Chondrocyte (in vitro differentiated cells): ENCODE data around the gene DPP7. TPM values are rescaled to one million over a fixed set of nuclear protein-coding genes. Genes with fewer than 3 reads are reported as not detected.

Source experiments
- DNase-seq: peaks from one replicate; pipeline ENCODE4 v3.0.0; 2021; ENCODE audit warnings: mixed read lengths, low spot score
- H3K27ac Mint-ChIP-seq: one replicate; pipeline ENCODE4 v1.8.0; 2021; ENCODE audit warnings: mild to moderate bottlenecking, moderate library complexity, mixed read lengths; ENCODE audit not compliant: unreplicated experiment
- H3K27me3 Mint-ChIP-seq: 2 replicates; pipeline ENCODE4 v1.8.0; 2021; ENCODE audit warnings: low read depth, mixed read lengths
- H3K36me3 Mint-ChIP-seq: 2 replicates; pipeline ENCODE4 v1.8.0; 2021; ENCODE audit warnings: low read depth, mixed read lengths
- H3K4me1 Mint-ChIP-seq: 2 replicates; pipeline ENCODE4 v1.8.0; 2021; ENCODE audit warnings: low read depth, mild to moderate bottlenecking, mixed read lengths
- H3K4me3 Mint-ChIP-seq: one replicate; pipeline ENCODE4 v1.8.0; 2021; ENCODE audit warnings: mild to moderate bottlenecking, moderate library complexity, mixed read lengths; ENCODE audit not compliant: unreplicated experiment
- H3K9me3 Mint-ChIP-seq: 2 replicates; pipeline ENCODE4 v1.8.0; 2021; ENCODE audit warnings: low read depth, mixed read lengths
- total RNA-seq: library from RNA; stranded (reverse); gene quantifications from 3 replicates; pipeline ENCODE4 v1.2.1, GENCODE V29; 2021
- TF ChIP-seq, protein P1 (sequence below): fragments of 200-600 bp; sonication (generic); IDR thresholded peaks from 2 replicates; pipeline ENCODE4 v1.5.0; 2021; ENCODE audit warnings: antibody characterized with exemption, mild to moderate bottlenecking, moderate library complexity

Gene DPP7
- total RNA-seq, 1 donor from 2014 or later, result 82.2 TPM

DNA sequence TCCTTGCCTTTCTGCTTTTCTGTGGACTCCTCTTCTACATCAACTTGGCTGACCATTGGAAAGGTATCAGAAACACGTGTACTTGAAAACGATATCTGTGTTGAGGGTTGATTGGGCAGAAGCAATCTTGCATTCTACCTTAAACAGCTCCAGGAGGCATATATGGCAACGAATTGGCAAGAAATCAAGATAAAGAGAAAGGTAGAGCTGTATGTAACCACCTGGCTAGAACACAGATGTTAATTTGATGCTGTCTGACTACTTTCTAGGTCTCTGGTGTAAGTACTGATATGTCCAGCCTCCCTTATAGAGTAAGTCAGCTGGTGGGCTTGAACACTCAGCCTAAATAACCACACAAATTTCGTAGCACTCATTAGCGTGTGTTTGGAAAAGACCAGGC is 26.4 kb downstream of the DPP7 start:
- TF ChIP-seq, protein P1, sequence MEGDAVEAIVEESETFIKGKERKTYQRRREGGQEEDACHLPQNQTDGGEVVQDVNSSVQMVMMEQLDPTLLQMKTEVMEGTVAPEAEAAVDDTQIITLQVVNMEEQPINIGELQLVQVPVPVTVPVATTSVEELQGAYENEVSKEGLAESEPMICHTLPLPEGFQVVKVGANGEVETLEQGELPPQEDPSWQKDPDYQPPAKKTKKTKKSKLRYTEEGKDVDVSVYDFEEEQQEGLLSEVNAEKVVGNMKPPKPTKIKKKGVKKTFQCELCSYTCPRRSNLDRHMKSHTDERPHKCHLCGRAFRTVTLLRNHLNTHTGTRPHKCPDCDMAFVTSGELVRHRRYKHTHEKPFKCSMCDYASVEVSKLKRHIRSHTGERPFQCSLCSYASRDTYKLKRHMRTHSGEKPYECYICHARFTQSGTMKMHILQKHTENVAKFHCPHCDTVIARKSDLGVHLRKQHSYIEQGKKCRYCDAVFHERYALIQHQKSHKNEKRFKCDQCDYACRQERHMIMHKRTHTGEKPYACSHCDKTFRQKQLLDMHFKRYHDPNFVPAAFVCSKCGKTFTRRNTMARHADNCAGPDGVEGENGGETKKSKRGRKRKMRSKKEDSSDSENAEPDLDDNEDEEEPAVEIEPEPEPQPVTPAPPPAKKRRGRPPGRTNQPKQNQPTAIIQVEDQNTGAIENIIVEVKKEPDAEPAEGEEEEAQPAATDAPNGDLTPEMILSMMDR, result no peak
- peaks cover 46% of the 10 kb centered on the region for H3K4me1 Mint-ChIP-seq
- no peak for DNase-seq
- H3K27ac Mint-ChIP-seq, result no peak overlapping the region
- H3K36me3 Mint-ChIP-seq, result peaks cover 3% of the 10 kb centered on the region
- no peaks in the 10 kb centered on the region for H3K9me3 Mint-ChIP-seq
- no peaks in the 10 kb centered on the region for H3K27me3 Mint-ChIP-seq
- H3K4me3 Mint-ChIP-seq, result peak overlapping the region; percentile 80

DNA sequence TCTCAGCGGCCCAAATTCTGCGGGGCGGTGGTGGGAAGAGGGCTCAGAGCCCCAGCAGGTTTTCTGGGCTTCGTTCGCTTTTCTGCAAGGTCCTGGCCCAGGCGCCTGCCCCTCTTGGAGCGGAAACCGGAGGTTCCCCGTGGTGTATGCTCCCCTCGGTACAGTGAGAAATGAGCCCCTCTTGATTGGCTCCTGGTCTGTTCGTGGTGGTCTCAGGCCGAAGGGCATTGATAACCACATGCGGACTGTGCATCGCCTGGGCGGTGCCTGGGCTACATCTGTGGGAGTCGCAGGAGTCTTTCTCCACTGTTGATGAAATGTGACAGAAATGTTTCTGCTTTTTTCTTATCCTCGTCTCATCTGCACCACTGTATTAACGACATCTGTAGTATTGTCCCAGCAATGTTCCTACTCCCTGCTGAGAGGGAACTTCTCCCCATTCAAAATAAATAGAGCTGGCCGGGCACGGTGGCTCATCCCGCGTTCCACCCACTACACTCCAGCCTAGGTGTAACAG is 27.1 kb downstream of the DPP7 start:
- Mint-ChIP-seq H3K4me1 (peaks cover 50% of the 10 kb centered on the region), H3K27ac (peak overlapping the region; percentile 74), H3K27me3 (no peaks in the 10 kb centered on the region), H3K36me3 (peaks cover under 1% of the 10 kb centered on the region), H3K9me3 (no peaks in the 10 kb centered on the region), H3K4me3 (peak overlapping the region; percentile 80)
- TF ChIP-seq, protein P1, result no peak
- DNase-seq, result no peak

DNA sequence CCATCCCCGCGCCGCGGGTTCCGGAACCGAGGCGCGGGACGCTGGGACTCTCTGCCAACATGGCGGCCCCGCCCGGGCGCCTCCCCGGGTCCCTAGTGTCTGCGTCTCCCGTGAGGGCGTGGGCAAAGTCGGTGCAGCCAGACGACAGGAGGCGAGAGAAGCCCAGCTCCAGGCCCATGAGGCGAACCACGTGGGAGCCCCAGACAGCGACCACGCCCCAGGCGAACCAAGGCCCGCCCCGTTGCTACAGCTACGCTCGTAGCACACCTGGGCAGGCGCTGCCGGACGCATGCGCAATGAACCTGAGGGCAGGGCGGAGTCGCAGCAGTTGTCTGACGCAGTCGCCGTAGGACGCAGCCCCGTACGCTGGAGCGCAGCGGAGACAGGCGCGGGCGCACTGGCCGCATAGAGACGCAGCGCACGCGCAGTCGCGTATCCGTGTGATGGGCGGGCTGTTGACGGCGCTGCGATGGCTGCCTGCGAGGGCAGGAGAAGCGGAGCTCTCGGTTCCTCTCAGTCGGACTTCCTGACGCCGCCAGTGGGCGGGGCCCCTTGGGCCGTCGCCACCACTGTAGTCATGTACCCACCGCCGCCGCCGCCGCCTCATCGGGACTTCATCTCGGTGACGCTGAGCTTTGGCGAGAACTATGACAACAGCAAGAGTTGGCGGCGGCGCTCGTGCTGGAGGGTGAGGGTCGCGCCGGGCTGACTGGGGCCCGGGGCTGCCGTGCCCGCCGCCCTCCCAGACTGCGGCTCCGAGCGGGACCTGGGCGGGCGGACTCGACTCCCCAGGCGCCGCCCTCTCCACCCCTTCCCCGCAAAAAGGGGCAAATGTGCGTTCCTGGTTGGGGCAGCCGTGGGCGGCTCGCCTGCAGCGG is 27.8 kb downstream of the DPP7 start, which contains the start of gene MAN1B1:
MAN1B1 (plus strand) TSS at position 455 of the 878 bp plus-strand sequence; CDS start at position 470, 15 bp downstream.
- H3K36me3 Mint-ChIP-seq, result peaks cover 3% of the 10 kb centered on the region
- peaks cover 50% of the 10 kb centered on the region for H3K4me1 Mint-ChIP-seq
- peak; percentile 100 for DNase-seq
- H3K27me3 Mint-ChIP-seq, result no peaks in the 10 kb centered on the region
- TF ChIP-seq, protein P1, result peak; percentile 10
- H3K27ac Mint-ChIP-seq, result peak within 1 kb of the TSS; percentile 97
- peak within 1 kb of the TSS; percentile 82 for H3K4me3 Mint-ChIP-seq
- H3K9me3 Mint-ChIP-seq, result no peaks in the 10 kb centered on the region

DNA sequence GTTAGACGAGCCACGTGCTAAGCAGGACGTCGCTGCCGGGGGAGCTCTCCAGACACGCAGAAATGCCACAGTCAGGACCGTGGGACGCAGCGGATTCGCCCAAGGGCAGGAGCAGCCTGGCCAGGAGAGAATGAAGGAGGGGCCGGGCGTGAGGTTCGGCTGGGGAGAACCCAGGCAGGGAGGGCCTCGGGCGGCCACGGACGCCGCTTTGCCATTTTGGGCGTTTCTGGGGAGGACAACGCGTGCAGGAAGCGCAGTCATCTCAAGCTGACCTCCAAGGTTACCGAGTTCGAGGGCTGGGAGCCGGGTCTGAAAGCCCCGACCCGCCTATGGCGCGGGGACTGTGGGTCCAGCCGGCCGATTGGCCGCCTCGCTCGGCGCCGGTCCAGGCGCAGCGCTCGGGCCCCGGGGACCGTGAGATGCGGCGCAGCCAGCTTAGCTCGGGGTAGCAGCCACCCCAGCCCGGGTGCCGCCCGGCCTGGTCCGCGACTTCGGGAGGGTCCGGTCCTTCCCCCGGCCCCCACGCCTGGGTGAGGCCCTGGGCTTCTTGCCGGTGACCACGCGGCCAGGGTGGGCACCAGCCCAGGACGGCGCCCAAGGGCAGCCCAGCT is 28.5 kb downstream of the DPP7 start:
- Mint-ChIP-seq H3K27me3 (no peaks in the 10 kb centered on the region), H3K4me1 (peaks cover 50% of the 10 kb centered on the region), H3K4me3 (peak overlapping the region; percentile 82), H3K9me3 (no peaks in the 10 kb centered on the region), H3K36me3 (peaks cover 6% of the 10 kb centered on the region), H3K27ac (peak overlapping the region; percentile 97)
- TF ChIP-seq, protein P1, result no peak
- DNase-seq, result no peak

DNA sequence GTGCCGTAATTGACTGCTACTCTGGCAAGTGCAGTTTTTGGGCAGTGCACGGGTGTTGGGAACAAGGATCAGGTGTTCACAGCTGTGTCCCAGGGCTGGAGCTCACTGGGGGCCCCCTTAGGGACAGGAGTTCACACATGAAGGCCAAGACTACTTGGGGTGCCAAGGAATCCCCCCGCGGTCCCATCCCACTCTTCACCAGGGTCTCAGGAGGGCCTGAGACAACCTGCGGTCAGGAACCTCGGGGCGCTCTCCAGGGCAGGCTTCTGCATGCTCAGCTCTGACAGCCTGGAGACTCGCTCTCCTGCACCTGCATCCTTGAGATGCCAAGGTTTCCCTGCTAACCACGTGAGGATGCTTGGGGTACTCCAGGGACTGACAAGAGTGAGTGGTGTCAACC is 30.0 kb downstream of the DPP7 start:
- TF ChIP-seq, protein P1, result no peak
- no peak for DNase-seq
- Mint-ChIP-seq H3K4me3 (no peak overlapping the region), H3K27ac (peak overlapping the region; percentile 97), H3K27me3 (no peaks in the 10 kb centered on the region), H3K36me3 (peaks cover 9% of the 10 kb centered on the region), H3K9me3 (no peaks in the 10 kb centered on the region), H3K4me1 (peaks cover 51% of the 10 kb centered on the region)
